Choroid plexus epithelial cell (primary cell): Measurements from ENCODE around the gene CIPC.

Experiments
- DNase-seq: peaks from one replicate; pipeline ENCODE4 v3.0.0-alpha.2; 2010; ENCODE audit warnings: low read depth
- H3K4me3 ChIP-seq: 2 replicates; pipeline ENCODE4 v1.5.1; 2011; ENCODE audit warnings: low read depth, mild to moderate bottlenecking, control low read depth, low read length, moderate library complexity
- CTCF ChIP-seq: conservative IDR thresholded peaks from 2 replicates; pipeline ENCODE4 v1.5.1; 2011; ENCODE audit warnings: low read depth, mild to moderate bottlenecking, control low read depth, inconsistent platforms, low read length, moderate library complexity

CIPC gene

GRCh38 chr14:77092676-77093075 is 5.4 kb upstream of the CIPC start:
- no peak for DNase-seq
- no peak overlapping the region for H3K4me3 ChIP-seq
- TF ChIP-seq CTCF = no peak

- peak; percentile 91 for DNase-seq
- peak; percentile 92 for TF ChIP-seq CTCF
- no peak overlapping the region for H3K4me3 ChIP-seq
Measured at GRCh38 chr14:77094672-77095284, 3.3 kb upstream of the CIPC start.

GRCh38 chr14:77097006-77097699 is 905 bp upstream of the CIPC start:
- TF ChIP-seq CTCF = no peak
- DNase-seq = peak; percentile 66
- H3K4me3 ChIP-seq = peak overlapping the region; percentile 72

- peak; percentile 14 for DNase-seq
- TF ChIP-seq CTCF = no peak
- H3K4me3 ChIP-seq = peak overlapping the region; percentile 95
Measured at GRCh38 chr14:77098529-77099353, 683 bp downstream of the CIPC start.

- H3K4me3 ChIP-seq = peak overlapping the region; percentile 95
- peak; percentile 88 for DNase-seq
- TF ChIP-seq CTCF = no peak
Measured at GRCh38 chr14:77099425-77100167, 1.5 kb downstream of the CIPC start.

GRCh38 chr14:77100961-77101360 is 2.9 kb downstream of the CIPC start:
- no peak for TF ChIP-seq CTCF
- no peak overlapping the region for H3K4me3 ChIP-seq
- DNase-seq = peak; percentile 24
